HCT116 (cell line): Measurements from ENCODE around the gene OR10H5. TPM values are rescaled to one million over a fixed set of nuclear protein-coding genes. Genes with fewer than 3 reads are reported as not detected.

Experiments used
- ATAC-seq: fragments of 200-7000 bp; cut with Tn5 transposase; 2 replicates; pipeline ENCODE4 v1.9.1; 2020; ENCODE audit warnings: mild to moderate bottlenecking, moderate library complexity
- BruUV-seq: library from RNA; stranded (reverse); fragments of 400-500 nt; replicated peaks from 2 replicates; lab custom pipeline; 2021; lab: Mats Ljungman, UMichigan
- CTCF ChIA-PET: fragments of 300-600 bp; sonication (Branson Sonifier 250); formaldehyde crosslinking; loops from one replicate; lab custom pipeline; 2021; ENCODE audit warnings: antibody characterized with exemption; lab: Charles Lee
- POLR2A ChIA-PET: fragments of 300-600, 350-600 bp; sonication (Branson Sonifier 250); formaldehyde crosslinking; loops from one replicate; lab custom pipeline; 2021; ENCODE audit warnings: antibody characterized with exemption; lab: Charles Lee
- RAD21 ChIA-PET, 2 experiments: fragments of 300-600 bp; sonication (Branson Sonifier 250); formaldehyde crosslinking; loops; one replicate each; lab custom pipeline; 2023; ENCODE audit warnings: low total read pairs in 2 of 2; ENCODE audit not compliant: uncharacterized antibody in 2 of 2, unreplicated experiment in 2 of 2, low non-redundant PET in 1 of 2; lab: Charles Lee
- DNase-seq: peaks from one replicate; pipeline ENCODE4 v3.0.0-alpha.2; 2010; ENCODE audit warnings: low read depth, low spot score
- H2AFZ ChIP-seq: fragments of 200-600 bp; shearing (Covaris generic), sonication (generic); 2 replicates; pipeline ENCODE4 v1.6.1; 2017; ENCODE audit warnings: low read depth, mixed run types, mixed read lengths, antibody characterized with exemption, low read length; ENCODE audit not compliant: poor library complexity, severe bottlenecking
- H3K27ac ChIP-seq: 2 replicates; pipeline ENCODE4 v1.5.1; 2012; ENCODE audit warnings: low read depth, low read length
- H3K27me3 ChIP-seq: fragments of 200-600 bp; sonication (generic); 2 replicates; pipeline ENCODE4 v1.6.1; 2016; ENCODE audit warnings: mixed run types, low read length, mixed read lengths; ENCODE audit not compliant: insufficient read depth
- H3K36me3 ChIP-seq, 2 experiments: fragments of 200-500 bp in 1 of 2; fragments of 200-600 bp in 1 of 2; sonication (Bioruptor generic) in 1 of 2; sonication (generic) in 1 of 2; 2 replicates each; pipeline versions ENCODE4 v1.5.1 to v1.6.1; 2014 to 2016; ENCODE audit warnings: low read length in 2 of 2, inconsistent platforms in 1 of 2, mixed read lengths in 1 of 2, mixed run types in 1 of 2; ENCODE audit not compliant: insufficient read depth in 2 of 2, control insufficient read depth in 1 of 2
- H3K4me1 ChIP-seq, 2 experiments: fragments of 200-600 bp in 1 of 2; sonication (generic) in 1 of 2; 2 replicates each; pipeline versions ENCODE4 v1.5.1 to v1.6.1; 2012 to 2017; ENCODE audit warnings: low read length in 2 of 2, inconsistent platforms in 1 of 2, mild to moderate bottlenecking in 1 of 2, mixed read lengths in 1 of 2, mixed run types in 1 of 2, moderate library complexity in 1 of 2; ENCODE audit not compliant: insufficient read depth in 2 of 2, control insufficient read depth in 1 of 2
- H3K4me2 ChIP-seq: fragments of 200-600 bp; sonication (generic); 2 replicates; pipeline ENCODE4 v1.6.1; 2017; ENCODE audit warnings: mixed run types, low read length, mixed read lengths
- H3K4me3 ChIP-seq, 2 experiments: fragments of 200-600 bp in 1 of 2; sonication (generic) in 1 of 2; replicated peaks in 1 of 2; 2 replicates each; pipeline ENCODE4 v1.5.1; 2011 to 2016; ENCODE audit warnings: low read length in 2 of 2, control low read depth in 1 of 2, low read depth in 1 of 2, mild to moderate bottlenecking in 1 of 2, mixed read lengths in 1 of 2, mixed run types in 1 of 2
- H3K79me2 ChIP-seq: fragments of 200-600 bp; sonication (generic); 2 replicates; pipeline ENCODE4 v1.6.1; 2017; ENCODE audit warnings: mild to moderate bottlenecking, mixed run types, low read length, moderate library complexity, mixed read lengths; ENCODE audit not compliant: insufficient read depth
- H3K9ac ChIP-seq: fragments of 200-600 bp; sonication (generic); 2 replicates; pipeline ENCODE4 v1.6.1; 2016; ENCODE audit warnings: low read length, mixed read lengths
- H3K9me2 ChIP-seq: fragments of 200-600 bp; sonication (generic), shearing (Covaris generic); 2 replicates; pipeline ENCODE4 v1.6.1; 2017; ENCODE audit warnings: mixed run types, mild to moderate bottlenecking, moderate library complexity; ENCODE audit not compliant: insufficient read depth
- H3K9me3 ChIP-seq, 2 experiments: fragments of 200-500 bp in 1 of 2; fragments of 200-600 bp in 1 of 2; sonication (Bioruptor generic) in 1 of 2; sonication (generic) in 1 of 2; 2 replicates each; pipeline ENCODE4 v1.6.1; 2014 to 2017; ENCODE audit warnings: low read length in 2 of 2, mixed read lengths in 2 of 2, inconsistent platforms in 1 of 2, low read depth in 1 of 2, mild to moderate bottlenecking in 1 of 2, mixed run types in 1 of 2, moderate library complexity in 1 of 2; ENCODE audit not compliant: control insufficient read depth in 1 of 2, insufficient read depth in 1 of 2
- H4K20me1 ChIP-seq: fragments of 200-600 bp; sonication (generic), shearing (Covaris generic); 2 replicates; pipeline ENCODE4 v1.6.1; 2017; ENCODE audit warnings: mixed run types, mild to moderate bottlenecking, moderate library complexity; ENCODE audit not compliant: insufficient read depth
- CTCF ChIP-seq, 3 experiments: fragments of 200-600 bp in 1 of 3; sonication (generic) in 1 of 3; IDR thresholded peaks in 2 of 3; conservative IDR thresholded peaks in 1 of 3; 2 replicates each; pipeline ENCODE4 v1.5.1; 2012 to 2017; ENCODE audit warnings: low read depth in 2 of 3, low read length in 2 of 3, antibody characterized with exemption in 1 of 3, borderline replicate concordance in 1 of 3, control low read depth in 1 of 3, mild to moderate bottlenecking in 1 of 3, mixed read lengths in 1 of 3, mixed run types in 1 of 3, moderate library complexity in 1 of 3; ENCODE audit not compliant: insufficient read depth in 1 of 3
- EGR1 ChIP-seq: IDR thresholded peaks from 2 replicates; pipeline ENCODE4 v1.6.1; 2012; ENCODE audit warnings: low read depth
- EZH2 ChIP-seq: fragments of 200-600 bp; sonication (generic); IDR thresholded peaks from 2 replicates; pipeline ENCODE4 v1.6.1; 2017; ENCODE audit warnings: antibody characterized with exemption, mixed run types
- EZH2phosphoT487 ChIP-seq: fragments of 200-600 bp; IDR thresholded peaks from 2 replicates; pipeline ENCODE4 v1.6.1; 2018; ENCODE audit warnings: antibody characterized with exemption, borderline replicate concordance
- POLR2A ChIP-seq: IDR thresholded peaks from 2 replicates; pipeline ENCODE4 v1.7.0; 2011; ENCODE audit warnings: borderline replicate concordance; ENCODE audit not compliant: insufficient read depth, insufficient read length; ENCODE audit errors: extremely low read depth
- SP1 ChIP-seq: IDR thresholded peaks from 2 replicates; pipeline ENCODE4 v1.6.1; 2012; ENCODE audit warnings: low read depth
- TCF7L2 ChIP-seq: IDR thresholded peaks from 2 replicates; pipeline ENCODE4 v1.7.0; 2011; ENCODE audit warnings: borderline replicate concordance, inconsistent platforms; ENCODE audit not compliant: insufficient read depth, insufficient read length; ENCODE audit errors: extremely low read depth
- ZFX ChIP-seq: fragments of 450-650 bp; IDR thresholded peaks from 2 replicates; pipeline ENCODE4 v1.6.1; 2017
- ZNF274 ChIP-seq: fragments of 200-500 bp; sonication (Bioruptor generic); IDR thresholded peaks from 2 replicates; pipeline ENCODE4 v1.6.1; 2014; ENCODE audit warnings: mild to moderate bottlenecking, low read depth, low read length, inconsistent platforms
- intact Hi-C: fragments of 100-400 bp; cut with micrococcal nuclease; formaldehyde crosslinking; loops from 2 replicates; pipeline ENCODE4 v1.10.0; 2022
- total RNA-seq: library from RNA; stranded (reverse); gene quantifications from one replicate; pipeline ENCODE4 v1.2.1, GENCODE V29; 2021; ENCODE audit not compliant: unreplicated experiment

OR10H5 gene
- total RNA-seq, 1 experiment from 2014 or later = not detected

GRCh38 chr19:15758379-15758778, 29.1 kb upstream of the OR10H5 start:
- Histone ChIP-seq H3K9me3 (no peaks in the 10 kb centered on the region), H3K9me2 (no peaks in the 10 kb centered on the region), H3K4me2 (no peak overlapping the region), H3K9ac (no peak overlapping the region), H3K4me3 (no peak overlapping the region), H3K27ac (no peak overlapping the region), H2AFZ (no peak overlapping the region), H4K20me1 (no peaks in the 10 kb centered on the region), H3K4me1 (no peaks in the 10 kb centered on the region), H3K36me3 (no peaks in the 10 kb centered on the region), H3K79me2 (no peaks in the 10 kb centered on the region), H3K27me3 (peaks cover 20% of the 10 kb centered on the region)
- intact Hi-C loops = no loop called here
- TF ChIP-seq EGR1 (no peak), CTCF (IDR thresholded peaks at IDR 0.05 in 2 of 3, conservative IDR thresholded peaks at IDR 0.05 in 1 of 3; ENCODE audit: borderline replicate concordance in 1 of 3, insufficient read depth in 1 of 3, low read depth in 2 of 3, low read length in 2 of 3) (no peak), ZFX (no peak), EZH2phosphoT487 (no peak), POLR2A (no peak), TCF7L2 (no peak), SP1 (no peak), EZH2 (no peak), ZNF274 (no peak)
- DNase-seq (no peak), ATAC-seq (no peak)
- CTCF ChIA-PET = no interaction called here
- RAD21 ChIA-PET = no interaction called here
- no TSS peak for BruUV-seq
- POLR2A ChIA-PET = no interaction called here
